22Rv1 (cell line): ENCODE measurements around the gene RBM18.

Experiments
- ZFX ChIP-seq: fragments of 450-650 bp; IDR thresholded peaks from 2 replicates; pipeline ENCODE4 v1.6.1; 2017; ENCODE audit warnings: antibody characterized with exemption, borderline replicate concordance
- TF ChIP-seq, protein P1 (sequence below): fragments of 450-650 bp; IDR thresholded peaks from 2 replicates; pipeline ENCODE4 v1.5.1; 2017; ENCODE audit warnings: mild to moderate bottlenecking

DNA sequence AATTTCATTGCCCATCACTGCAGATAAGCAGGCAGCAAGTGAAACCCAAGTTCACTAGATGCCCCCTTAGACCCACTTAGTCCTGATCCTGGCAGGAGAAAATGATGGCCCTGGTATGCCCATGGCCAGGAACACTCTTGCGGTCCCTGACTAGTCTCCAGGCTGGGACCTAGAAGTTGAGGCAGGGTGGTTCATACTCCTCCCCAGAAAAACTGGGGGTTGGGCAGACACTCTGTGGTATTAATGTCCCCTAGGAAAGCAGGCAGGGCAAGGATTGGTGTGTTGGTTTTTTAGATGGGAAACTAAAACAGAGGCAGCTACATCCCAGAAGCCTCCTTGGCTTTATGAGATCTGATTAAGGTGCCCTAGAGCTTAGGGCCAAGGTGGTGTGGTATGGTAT, 49.0 kb downstream of the RBM18 start:
- TF ChIP-seq, protein P1, sequence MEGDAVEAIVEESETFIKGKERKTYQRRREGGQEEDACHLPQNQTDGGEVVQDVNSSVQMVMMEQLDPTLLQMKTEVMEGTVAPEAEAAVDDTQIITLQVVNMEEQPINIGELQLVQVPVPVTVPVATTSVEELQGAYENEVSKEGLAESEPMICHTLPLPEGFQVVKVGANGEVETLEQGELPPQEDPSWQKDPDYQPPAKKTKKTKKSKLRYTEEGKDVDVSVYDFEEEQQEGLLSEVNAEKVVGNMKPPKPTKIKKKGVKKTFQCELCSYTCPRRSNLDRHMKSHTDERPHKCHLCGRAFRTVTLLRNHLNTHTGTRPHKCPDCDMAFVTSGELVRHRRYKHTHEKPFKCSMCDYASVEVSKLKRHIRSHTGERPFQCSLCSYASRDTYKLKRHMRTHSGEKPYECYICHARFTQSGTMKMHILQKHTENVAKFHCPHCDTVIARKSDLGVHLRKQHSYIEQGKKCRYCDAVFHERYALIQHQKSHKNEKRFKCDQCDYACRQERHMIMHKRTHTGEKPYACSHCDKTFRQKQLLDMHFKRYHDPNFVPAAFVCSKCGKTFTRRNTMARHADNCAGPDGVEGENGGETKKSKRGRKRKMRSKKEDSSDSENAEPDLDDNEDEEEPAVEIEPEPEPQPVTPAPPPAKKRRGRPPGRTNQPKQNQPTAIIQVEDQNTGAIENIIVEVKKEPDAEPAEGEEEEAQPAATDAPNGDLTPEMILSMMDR, result no peak
- no peak for TF ChIP-seq ZFX
